Astrocyte (in vitro differentiated cells and primary cell): ENCODE measurements around the gene MBL2. TPM values are rescaled to one million over a fixed set of nuclear protein-coding genes. Genes with fewer than 3 reads are reported as not detected.

Source experiments
- DNase-seq: peaks from one replicate; pipeline ENCODE4 v3.0.0-alpha.2; 2010; ENCODE audit warnings: low read depth
- FAIRE-seq: peaks from 2 replicates; lab custom pipeline; 2011; peaks lifted over from hg19 to GRCh38; lab: Jason Lieb, UNC
- H2AFZ ChIP-seq: 2 replicates; pipeline ENCODE4 v1.6.0; 2012; ENCODE audit warnings: low read depth, low read length, inconsistent platforms
- H3K27ac ChIP-seq: 2 replicates; pipeline ENCODE4 v1.5.1; 2011; ENCODE audit warnings: low read depth, low read length, inconsistent platforms
- H3K27me3 ChIP-seq: 2 replicates; pipeline ENCODE4 v1.6.0; 2011; ENCODE audit warnings: low read length, inconsistent platforms; ENCODE audit not compliant: insufficient read depth
- H3K36me3 ChIP-seq: 2 replicates; pipeline ENCODE4 v1.5.1; 2011; ENCODE audit warnings: low read length, inconsistent platforms; ENCODE audit not compliant: insufficient read depth
- H3K4me1 ChIP-seq: 2 replicates; pipeline ENCODE4 v1.5.1; 2011; ENCODE audit warnings: low read length, inconsistent platforms; ENCODE audit not compliant: insufficient read depth
- H3K4me2 ChIP-seq: 2 replicates; pipeline ENCODE4 v1.6.0; 2012; ENCODE audit warnings: low read length, inconsistent platforms
- H3K4me3 ChIP-seq: 2 replicates; pipeline ENCODE4 v1.5.1; 2011; ENCODE audit warnings: low read depth, mild to moderate bottlenecking, low read length, inconsistent platforms; ENCODE audit not compliant: insufficient read depth
- H3K79me2 ChIP-seq: 2 replicates; pipeline ENCODE4 v1.6.0; 2012; ENCODE audit warnings: mild to moderate bottlenecking, low read length, inconsistent platforms; ENCODE audit not compliant: insufficient read depth
- H3K9ac ChIP-seq: 2 replicates; pipeline ENCODE4 v1.6.0; 2012; ENCODE audit warnings: mild to moderate bottlenecking, low read length, inconsistent platforms
- H3K9me3 ChIP-seq: 2 replicates; pipeline ENCODE4 v1.5.1; 2012; ENCODE audit warnings: low read depth, mild to moderate bottlenecking, low read length, inconsistent platforms; ENCODE audit not compliant: insufficient read depth
- H4K20me1 ChIP-seq: 2 replicates; pipeline ENCODE4 v1.6.0; 2012; ENCODE audit warnings: low read length, inconsistent platforms; ENCODE audit not compliant: insufficient read depth
- H3K27ac Mint-ChIP-seq: one replicate; pipeline ENCODE4 v1.8.0; 2021; ENCODE audit warnings: mild to moderate bottlenecking, mixed read lengths; ENCODE audit not compliant: unreplicated experiment
- H3K27me3 Mint-ChIP-seq: one replicate; pipeline ENCODE4 v1.8.0; 2021; ENCODE audit warnings: low read depth, mixed read lengths; ENCODE audit not compliant: unreplicated experiment
- H3K36me3 Mint-ChIP-seq: one replicate; pipeline ENCODE4 v1.8.0; 2021; ENCODE audit warnings: low read depth, mixed read lengths; ENCODE audit not compliant: unreplicated experiment
- H3K4me1 Mint-ChIP-seq: one replicate; pipeline ENCODE4 v1.8.0; 2021; ENCODE audit warnings: low read depth, mixed read lengths; ENCODE audit not compliant: unreplicated experiment
- H3K4me3 Mint-ChIP-seq: one replicate; pipeline ENCODE4 v1.8.0; 2021; ENCODE audit warnings: mild to moderate bottlenecking, moderate library complexity, mixed read lengths; ENCODE audit not compliant: unreplicated experiment
- H3K9me3 Mint-ChIP-seq: one replicate; pipeline ENCODE4 v1.8.0; 2021; ENCODE audit warnings: mild to moderate bottlenecking, mixed read lengths; ENCODE audit not compliant: unreplicated experiment
- CTCF ChIP-seq: IDR thresholded peaks from 2 replicates; pipeline ENCODE4 v1.5.1; 2011; ENCODE audit warnings: low read depth, mild to moderate bottlenecking, inconsistent platforms, low read length, moderate library complexity; ENCODE audit not compliant: insufficient read depth
- EZH2 ChIP-seq: IDR thresholded peaks from 2 replicates; pipeline ENCODE4 v1.6.1; 2012; ENCODE audit warnings: mild to moderate bottlenecking, low read length, inconsistent platforms; ENCODE audit not compliant: insufficient read depth
- total RNA-seq: library from RNA; stranded (reverse); gene quantifications from 2 replicates; pipeline ENCODE4 v1.2.1, GENCODE V29; 2021

The MBL2 gene
- total RNA-seq, 1 donor from 2014 or later: not detected

- TF ChIP-seq CTCF (no peak), EZH2 (no peak)
- no peak overlapping the region for H3K27ac Mint-ChIP-seq
These were observed 21.2 kb downstream of the MBL2 start for GRCh38 chr10:52751337-52751736.

GRCh38 chr10:52750629-52751028, 22.0 kb downstream of the MBL2 start:
- FAIRE-seq: no peak
- Mint-ChIP-seq H3K27me3 (no peaks in the 10 kb centered on the region), H3K36me3 (no peaks in the 10 kb centered on the region), H3K27ac (no peak overlapping the region), H3K4me1 (peaks cover 10% of the 10 kb centered on the region), H3K9me3 (peaks cover 3% of the 10 kb centered on the region), H3K4me3 (no peak overlapping the region)
- Histone ChIP-seq H2AFZ (no peak overlapping the region), H3K36me3 (no peaks in the 10 kb centered on the region), H4K20me1 (no peaks in the 10 kb centered on the region), H3K9me3 (no peaks in the 10 kb centered on the region), H3K27ac (no peak overlapping the region), H3K4me1 (no peaks in the 10 kb centered on the region), H3K4me3 (no peak overlapping the region), H3K4me2 (no peak overlapping the region), H3K79me2 (no peaks in the 10 kb centered on the region), H3K9ac (no peak overlapping the region), H3K27me3 (peaks cover 4% of the 10 kb centered on the region)
- DNase-seq: no peak
- TF ChIP-seq CTCF (no peak), EZH2 (no peak)

More at GRCh38 chr10:52751337-52751736, 21.2 kb downstream of the MBL2 start:
- H3K36me3 ChIP-seq: no peaks in the 10 kb centered on the region
- peaks cover 12% of the 10 kb centered on the region for H3K4me1 Mint-ChIP-seq
- H3K9me3 ChIP-seq: no peaks in the 10 kb centered on the region
- no peak overlapping the region for H3K9ac ChIP-seq
- no peaks in the 10 kb centered on the region for H4K20me1 ChIP-seq
- no peak overlapping the region for H3K4me3 Mint-ChIP-seq
- no peaks in the 10 kb centered on the region for H3K4me1 ChIP-seq
- H3K27ac ChIP-seq: no peak overlapping the region
- no peaks in the 10 kb centered on the region for H3K36me3 Mint-ChIP-seq
- H3K4me3 ChIP-seq: no peak overlapping the region
- no peak overlapping the region for H2AFZ ChIP-seq
- H3K4me2 ChIP-seq: no peak overlapping the region
- peaks cover 4% of the 10 kb centered on the region for H3K27me3 ChIP-seq
- H3K27me3 Mint-ChIP-seq: no peaks in the 10 kb centered on the region
- peaks cover 3% of the 10 kb centered on the region for H3K9me3 Mint-ChIP-seq
- DNase-seq (no peak), FAIRE-seq (no peak)
- no peaks in the 10 kb centered on the region for H3K79me2 ChIP-seq

- Histone ChIP-seq H2AFZ (no peak overlapping the region), H3K4me1 (no peaks in the 10 kb centered on the region), H3K4me3 (no peak overlapping the region), H3K9ac (no peak overlapping the region), H4K20me1 (no peaks in the 10 kb centered on the region), H3K4me2 (no peak overlapping the region), H3K27me3 (peaks cover 4% of the 10 kb centered on the region), H3K79me2 (no peaks in the 10 kb centered on the region), H3K9me3 (no peaks in the 10 kb centered on the region), H3K27ac (no peak overlapping the region), H3K36me3 (no peaks in the 10 kb centered on the region)
- H3K4me3 Mint-ChIP-seq: no peak overlapping the region
- no peak for FAIRE-seq
- DNase-seq: no peak
- no peaks in the 10 kb centered on the region for H3K36me3 Mint-ChIP-seq
- H3K27ac Mint-ChIP-seq: no peak overlapping the region
- H3K9me3 Mint-ChIP-seq: peaks cover 3% of the 10 kb centered on the region
- TF ChIP-seq EZH2: no peak
- TF ChIP-seq CTCF: no peak
- H3K4me1 Mint-ChIP-seq: no peaks in the 10 kb centered on the region
- H3K27me3 Mint-ChIP-seq: no peaks in the 10 kb centered on the region
These were observed 24.9 kb downstream of the MBL2 start for GRCh38 chr10:52747694-52748093.
